C4-2B (cell line): ENCODE measurements around the gene MINDY4.
A peak's percentile ranks its signal among the peaks of the same experiment; 100 is the strongest.

Source experiments
- H3K27ac ChIP-seq: fragments of 450-650 bp; 2 replicates; pipeline ENCODE4 v1.5.1; 2017
- CTCF ChIP-seq: fragments of 450-650 bp; conservative IDR thresholded peaks from 2 replicates; pipeline ENCODE4 v1.5.1; 2017; ENCODE audit warnings: mild to moderate bottlenecking
- ZFX ChIP-seq: fragments of 450-650 bp; IDR thresholded peaks from 2 replicates; pipeline ENCODE4 v1.6.1; 2017

Gene MINDY4

GRCh38 chr7:30760514-30761213, 10.6 kb upstream of the MINDY4 start:
- H3K27ac ChIP-seq: no peak overlapping the region
- TF ChIP-seq CTCF (no peak), ZFX (no peak)

- TF ChIP-seq CTCF (no peak), ZFX (no peak)
These were observed 9.7 kb upstream of the MINDY4 start for GRCh38 chr7:30761214-30762156.

GRCh38 chr7:30764030-30764975, 6.9 kb upstream of the MINDY4 start:
- H3K27ac ChIP-seq: no peak overlapping the region
- TF ChIP-seq ZFX: no peak
- TF ChIP-seq CTCF: no peak

More at GRCh38 chr7:30761214-30762156, 9.7 kb upstream of the MINDY4 start:
- no peak overlapping the region for H3K27ac ChIP-seq

GRCh38 chr7:30765408-30765807, 5.8 kb upstream of the MINDY4 start:
- H3K27ac ChIP-seq: no peak overlapping the region
- TF ChIP-seq CTCF (no peak), ZFX (no peak)

- H3K27ac ChIP-seq: peak overlapping the region; percentile 78
- no peak for TF ChIP-seq ZFX
- TF ChIP-seq CTCF: no peak
These were observed 408 bp upstream of the MINDY4 start for GRCh38 chr7:30770845-30771173.

GRCh38 chr7:30771880-30772425, 736 bp downstream of the MINDY4 start:
- peak overlapping the region; percentile 78 for H3K27ac ChIP-seq

More at GRCh38 chr7:30771880-30772425, 736 bp downstream of the MINDY4 start:
- TF ChIP-seq ZFX (no peak), CTCF (no peak)
